HG02759 (cell line): Measurements from ENCODE around the gene ARMS2.

ENCODE experiments used
- ATAC-seq: cut with Tn5 transposase; IDR thresholded peaks from one replicate; pipeline ENCODE4 v1.9.1; 2021; ENCODE audit warnings: mild to moderate bottlenecking, moderate library complexity; ENCODE audit not compliant: unreplicated experiment

The ARMS2 gene

DNA sequence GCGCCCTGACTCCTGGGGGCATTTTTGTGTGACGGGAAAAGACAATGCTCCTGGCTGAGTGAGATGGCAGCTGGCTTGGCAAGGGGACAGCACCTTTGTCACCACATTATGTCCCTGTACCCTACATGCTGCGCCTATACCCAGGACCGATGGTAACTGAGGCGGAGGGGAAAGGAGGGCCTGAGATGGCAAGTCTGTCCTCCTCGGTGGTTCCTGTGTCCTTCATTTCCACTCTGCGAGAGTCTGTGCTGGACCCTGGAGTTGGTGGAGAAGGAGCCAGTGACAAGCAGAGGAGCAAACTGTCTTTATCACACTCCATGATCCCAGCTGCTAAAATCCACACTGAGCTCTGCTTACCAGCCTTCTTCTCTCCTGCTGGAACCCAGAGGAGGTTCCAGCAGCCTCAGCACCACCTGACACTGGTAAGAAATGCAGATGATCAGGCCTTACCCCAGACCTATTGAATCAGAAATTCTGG lies at the start of gene ARMS2:
Gene ARMS2, plus strand, starts transcription at position 51 of the 478 bp plus-strand sequence. Its CDS starts 75 bp downstream, at position 126.
- ATAC-seq, result no peak

DNA sequence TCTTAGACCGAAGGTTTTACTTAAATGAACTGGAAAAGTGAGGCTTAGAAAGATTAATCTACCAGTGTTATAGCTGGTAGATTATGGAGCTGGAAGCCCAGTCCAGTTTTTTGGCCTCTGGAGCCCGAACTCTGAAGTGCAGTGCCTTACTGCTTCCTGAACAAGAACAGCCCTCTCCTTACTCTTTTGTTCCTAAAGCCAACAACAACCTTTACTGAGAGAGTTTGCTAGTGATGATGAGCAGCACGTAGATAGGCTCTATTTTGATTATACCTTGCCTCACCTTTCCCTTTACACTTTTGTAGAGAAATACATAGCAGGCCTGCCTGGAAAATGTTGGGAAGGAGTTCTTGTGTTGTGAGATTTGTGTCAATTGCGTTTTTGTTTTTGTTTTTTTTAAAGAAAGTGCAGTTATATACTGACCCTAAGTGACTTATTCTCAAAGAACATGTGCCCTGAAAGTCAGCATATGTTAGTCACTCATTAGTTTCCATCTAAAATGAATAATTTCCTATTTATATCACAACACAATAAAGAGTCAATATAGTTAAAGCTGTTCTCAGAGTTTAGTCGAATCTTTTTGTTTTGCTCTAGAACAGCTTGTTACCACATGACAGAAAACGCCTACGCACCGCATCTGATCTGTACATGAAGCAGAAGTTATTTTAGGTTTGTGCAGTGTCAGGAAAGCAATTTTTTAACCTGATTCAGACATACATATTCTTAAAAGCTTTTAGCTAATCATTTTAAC lies 46.9 kb upstream of the ARMS2 start:
- no peak for ATAC-seq

- no peak for ATAC-seq
Measured at GRCh38 chr10:122413327-122413726, 41.1 kb upstream of the ARMS2 start.

GRCh38 chr10:122417667-122418066 lies 36.8 kb upstream of the ARMS2 start:
- no peak for ATAC-seq

GRCh38 chr10:122419016-122419415 lies 35.4 kb upstream of the ARMS2 start:
- ATAC-seq, result no peak

GRCh38 chr10:122419876-122420623 lies 34.4 kb upstream of the ARMS2 start:
- no peak for ATAC-seq

DNA sequence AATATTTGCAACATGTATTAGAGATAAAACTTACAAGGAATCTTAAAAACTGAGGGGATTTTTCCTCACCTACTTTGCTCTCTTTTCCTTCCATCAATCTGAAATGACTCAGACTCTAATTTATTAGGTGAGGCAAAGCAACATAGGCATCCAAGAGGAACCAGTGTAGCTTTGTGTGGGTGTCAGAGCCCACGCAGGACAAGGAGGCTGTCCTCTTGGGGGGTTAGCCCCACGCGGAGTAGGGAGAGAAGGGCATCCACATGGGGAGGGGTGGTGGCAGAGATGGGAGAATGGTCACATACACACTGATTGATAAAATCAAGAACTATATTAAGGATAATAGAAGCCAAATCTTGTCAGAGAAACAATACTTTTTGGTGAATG lies 33.8 kb upstream of the ARMS2 start:
- ATAC-seq, result no peak

GRCh38 chr10:122421054-122421625 lies 33.3 kb upstream of the ARMS2 start:
- no peak for ATAC-seq

GRCh38 chr10:122421742-122422141 lies 32.7 kb upstream of the ARMS2 start:
- no peak for ATAC-seq

DNA sequence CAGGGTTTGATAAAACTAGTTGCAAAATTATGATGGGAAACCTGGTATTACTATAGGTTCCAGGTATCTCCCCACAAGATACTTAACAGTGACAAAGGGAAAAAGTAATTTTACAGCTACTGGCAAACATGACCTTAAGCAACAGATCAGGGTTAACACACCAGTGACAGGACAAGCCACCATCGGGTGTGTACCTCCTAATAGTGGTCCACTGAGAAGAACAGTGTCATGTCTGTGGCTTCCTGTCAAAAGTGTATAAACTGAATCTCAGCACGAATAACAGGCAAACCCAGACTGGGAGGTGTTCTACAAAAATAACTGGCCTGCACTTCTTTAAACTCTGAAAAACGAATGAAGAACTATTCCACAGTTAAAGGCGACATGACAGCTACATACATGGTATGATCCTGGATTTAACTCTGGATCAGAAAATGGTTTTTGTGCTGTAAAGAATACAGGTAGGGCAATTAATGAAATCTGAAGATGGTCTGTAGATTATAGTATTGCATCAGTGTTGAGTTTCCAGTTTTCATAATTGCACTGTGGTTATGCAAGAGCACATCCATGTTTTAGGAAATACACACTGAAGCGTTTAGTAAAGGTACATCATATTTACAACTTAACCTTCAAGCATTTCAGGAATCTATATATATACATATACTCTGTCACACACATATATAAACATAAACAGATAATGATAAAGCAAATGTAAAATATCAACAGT lies 32.0 kb upstream of the ARMS2 start:
- no peak for ATAC-seq

DNA sequence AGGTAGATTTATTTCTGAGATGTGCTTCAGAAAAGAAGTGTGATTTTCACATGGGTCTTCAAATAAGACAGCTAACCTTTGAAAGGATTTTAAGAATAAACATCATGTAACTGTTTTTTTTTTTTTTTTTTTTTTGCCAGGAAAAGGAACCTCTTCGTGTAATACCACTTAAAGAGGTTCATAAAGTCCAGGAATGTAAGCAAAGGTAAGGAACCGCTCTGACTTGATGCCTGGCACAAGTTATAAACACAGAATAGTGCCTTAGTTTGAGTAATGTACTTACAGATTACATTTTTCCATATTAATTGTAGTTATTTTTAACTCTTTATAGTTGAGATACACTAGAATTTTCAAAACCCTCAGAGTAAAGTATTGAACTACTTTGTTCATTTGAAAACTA lies 30.4 kb upstream of the ARMS2 start:
- no peak for ATAC-seq

DNA sequence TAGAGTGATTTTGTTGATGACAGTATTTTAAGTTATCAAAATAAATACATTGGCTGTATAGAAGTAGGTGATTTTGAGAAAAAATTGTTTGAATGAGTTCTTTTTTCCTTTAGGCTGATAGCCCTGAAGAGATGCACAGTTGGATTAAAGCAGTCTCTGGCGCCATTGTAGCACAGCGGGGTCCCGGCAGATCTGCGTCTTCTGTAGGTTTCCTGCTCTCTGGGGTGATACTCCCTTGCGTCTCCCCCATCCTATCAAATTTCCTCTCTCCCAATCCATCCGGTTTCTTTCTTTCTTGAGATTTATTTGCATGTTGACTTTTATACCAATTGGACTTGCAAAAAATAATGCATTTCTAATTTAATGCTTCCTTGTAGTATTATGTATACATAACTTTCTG lies 27.6 kb upstream of the ARMS2 start:
- ATAC-seq, result no peak

- ATAC-seq, result no peak
Measured at GRCh38 chr10:122427280-122427679, 27.2 kb upstream of the ARMS2 start.

DNA sequence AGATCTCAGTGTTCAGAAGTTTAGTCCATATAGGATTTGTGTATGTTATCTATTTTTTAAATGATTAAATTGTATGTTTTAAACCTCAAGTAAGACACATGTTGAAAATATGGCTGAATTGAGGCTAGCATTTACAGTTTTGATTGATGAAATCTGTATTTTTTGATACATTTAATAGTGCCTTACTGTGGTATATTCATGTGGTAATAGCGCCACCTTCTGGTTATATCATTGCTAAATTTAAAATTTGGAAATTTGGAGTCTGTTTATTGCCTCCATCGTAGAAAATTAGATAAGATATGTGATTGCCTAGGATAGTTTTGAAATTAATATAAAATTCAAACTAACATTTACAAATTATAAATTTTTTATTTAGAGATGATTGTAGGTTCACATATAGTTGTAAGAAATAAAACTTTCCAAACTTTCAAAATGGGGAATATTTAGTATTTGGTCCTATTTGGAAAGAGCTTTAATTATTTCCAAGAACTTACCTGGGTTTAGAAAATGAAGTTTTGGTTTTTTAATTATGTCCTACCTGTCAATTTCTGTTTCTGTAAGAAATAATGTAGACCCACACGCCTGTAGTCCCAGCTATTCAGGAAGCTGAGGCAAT lies 19.1 kb upstream of the ARMS2 start:
- no peak for ATAC-seq

- no peak for ATAC-seq
Measured at GRCh38 chr10:122441961-122442360, 12.5 kb upstream of the ARMS2 start.

DNA sequence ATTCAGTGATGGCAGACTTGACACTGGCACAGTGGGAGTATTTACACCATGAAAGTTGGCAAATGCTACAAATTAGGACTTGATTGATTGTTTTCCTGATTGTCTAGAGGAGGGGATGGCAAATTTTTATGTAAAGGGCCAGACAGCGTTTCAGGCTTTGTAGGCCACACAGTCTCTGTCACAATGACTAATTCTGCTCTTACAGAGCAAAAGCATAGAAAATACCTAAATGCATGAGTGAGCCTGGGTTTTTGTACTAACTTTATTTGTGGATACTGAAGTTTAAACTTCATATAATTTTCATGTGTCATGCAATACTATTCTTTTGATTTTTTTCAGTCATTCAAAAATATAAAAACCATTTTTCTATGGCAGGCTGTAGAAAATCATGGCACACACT lies 9.0 kb upstream of the ARMS2 start:
- no peak for ATAC-seq

DNA sequence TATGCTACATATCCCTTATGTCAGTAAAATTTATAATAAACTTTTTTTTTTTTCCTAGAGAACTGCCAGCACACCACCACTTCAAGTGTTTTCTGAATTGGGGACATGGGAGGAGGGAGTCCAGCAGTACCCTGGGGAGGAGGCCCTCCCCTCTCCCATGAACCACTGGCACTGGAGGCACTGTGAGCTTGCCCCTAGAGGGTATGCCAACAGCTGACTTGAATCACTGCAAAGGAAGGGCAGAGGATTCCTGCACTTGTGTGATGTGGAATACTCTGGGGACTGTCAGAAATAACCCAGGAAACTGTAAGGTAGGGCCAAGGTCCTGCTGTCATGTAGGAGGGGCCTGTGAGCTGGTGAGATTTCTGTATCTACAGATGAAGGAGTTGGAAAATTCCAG lies 8.5 kb upstream of the ARMS2 start:
- ATAC-seq, result no peak

DNA sequence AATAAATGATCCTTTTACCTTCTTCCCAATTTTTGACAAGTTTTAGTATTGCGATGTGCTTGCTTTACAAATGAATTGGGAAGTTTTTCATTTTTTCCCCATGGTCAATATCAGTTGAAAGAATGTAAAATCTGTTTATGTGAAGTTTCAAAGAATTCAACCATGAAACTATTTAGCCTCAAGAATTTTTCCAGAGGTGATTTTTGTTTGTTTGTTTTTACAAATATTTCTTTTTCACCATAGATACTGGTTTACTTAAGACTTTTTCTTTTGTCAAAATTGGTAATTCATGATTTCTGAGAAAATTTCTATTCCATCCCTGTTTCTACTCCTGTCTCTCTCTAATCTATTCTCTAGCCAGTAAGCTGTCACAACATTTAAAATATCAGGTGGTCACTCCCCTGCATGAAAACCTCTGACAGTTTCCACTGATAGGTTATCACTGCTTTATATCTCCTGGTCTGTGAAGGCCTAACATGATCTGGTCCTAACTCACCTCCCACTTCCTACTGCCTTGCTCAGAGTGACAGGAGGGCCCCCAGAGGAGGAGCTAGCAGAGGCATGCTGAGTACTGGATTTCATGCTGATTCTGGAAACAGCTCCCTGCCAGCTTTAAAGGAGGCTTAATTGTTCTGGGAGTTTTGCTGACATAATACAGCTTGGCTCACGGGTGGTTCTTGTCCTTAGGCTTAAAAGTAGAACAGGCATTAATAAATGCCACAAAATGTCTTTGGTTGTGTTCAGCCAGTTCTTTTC lies 7.6 kb upstream of the ARMS2 start:
- ATAC-seq, result no peak

GRCh38 chr10:122448600-122448999 lies 5.9 kb upstream of the ARMS2 start:
- ATAC-seq, result no peak

DNA sequence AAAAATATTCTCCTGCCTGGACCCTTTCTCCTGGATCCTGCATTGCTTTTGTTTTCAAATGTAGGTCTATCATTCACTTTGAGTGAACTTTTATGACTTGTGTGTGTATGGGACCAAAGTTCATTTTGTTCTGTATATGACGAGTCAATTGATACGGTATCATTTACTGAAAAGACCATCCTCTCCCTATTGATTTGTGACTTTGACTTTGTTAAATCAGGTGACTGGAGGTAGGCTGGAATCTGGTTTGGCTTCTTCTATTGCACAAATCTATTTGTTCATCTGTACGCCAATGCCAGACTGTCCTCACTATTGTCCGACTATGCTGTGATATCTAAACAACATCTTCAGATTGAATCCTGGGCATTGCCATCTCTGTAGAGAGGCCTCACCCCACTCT lies 5.3 kb upstream of the ARMS2 start:
- ATAC-seq, result no peak
